ENCODE measurements around the gene TSHZ3.

DNA sequence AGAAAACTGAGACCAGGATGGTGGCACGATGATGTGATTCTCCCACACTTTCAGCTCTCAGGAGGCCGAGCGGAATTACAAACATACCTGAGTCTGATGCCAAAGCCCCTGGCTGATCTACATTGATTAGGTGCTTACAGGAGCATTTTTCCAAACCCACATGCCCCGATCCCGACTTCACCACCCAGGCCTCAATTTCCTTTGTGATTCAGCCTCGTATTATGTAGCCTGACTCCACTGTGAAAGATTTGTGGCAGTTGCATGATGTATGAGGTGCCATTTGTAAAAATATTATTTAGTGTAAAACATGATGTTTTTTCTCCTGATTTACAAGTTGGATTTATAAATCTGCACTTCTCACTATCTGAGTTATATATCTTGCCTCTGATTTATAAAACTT lies 118.0 kb downstream of the TSHZ3 start:
- TF ChIP-seq, protein P1, sequence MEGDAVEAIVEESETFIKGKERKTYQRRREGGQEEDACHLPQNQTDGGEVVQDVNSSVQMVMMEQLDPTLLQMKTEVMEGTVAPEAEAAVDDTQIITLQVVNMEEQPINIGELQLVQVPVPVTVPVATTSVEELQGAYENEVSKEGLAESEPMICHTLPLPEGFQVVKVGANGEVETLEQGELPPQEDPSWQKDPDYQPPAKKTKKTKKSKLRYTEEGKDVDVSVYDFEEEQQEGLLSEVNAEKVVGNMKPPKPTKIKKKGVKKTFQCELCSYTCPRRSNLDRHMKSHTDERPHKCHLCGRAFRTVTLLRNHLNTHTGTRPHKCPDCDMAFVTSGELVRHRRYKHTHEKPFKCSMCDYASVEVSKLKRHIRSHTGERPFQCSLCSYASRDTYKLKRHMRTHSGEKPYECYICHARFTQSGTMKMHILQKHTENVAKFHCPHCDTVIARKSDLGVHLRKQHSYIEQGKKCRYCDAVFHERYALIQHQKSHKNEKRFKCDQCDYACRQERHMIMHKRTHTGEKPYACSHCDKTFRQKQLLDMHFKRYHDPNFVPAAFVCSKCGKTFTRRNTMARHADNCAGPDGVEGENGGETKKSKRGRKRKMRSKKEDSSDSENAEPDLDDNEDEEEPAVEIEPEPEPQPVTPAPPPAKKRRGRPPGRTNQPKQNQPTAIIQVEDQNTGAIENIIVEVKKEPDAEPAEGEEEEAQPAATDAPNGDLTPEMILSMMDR (IDR thresholded peaks at IDR 0.05; ENCODE audit: insufficient read depth, low read depth, low read length), result no peak
- no peak for TF ChIP-seq EZH2 (IDR thresholded peaks at IDR 0.05; ENCODE audit: insufficient read depth, low read length)

Data from astrocyte (in vitro differentiated cells and primary cell).